GM20000 (cell line): ENCODE results near the gene COLEC12.

Source experiments
- DNase-seq: peaks from one replicate; pipeline ENCODE4 v3.0.0; 2012; ENCODE audit warnings: low spot score
- TF ChIP-seq, protein P1 (sequence below): IDR thresholded peaks from 2 replicates; pipeline ENCODE4 v1.5.1; 2012; ENCODE audit warnings: mild to moderate bottlenecking, control low read depth; ENCODE audit errors: extremely low read depth, missing control alignments

COLEC12 gene

DNA sequence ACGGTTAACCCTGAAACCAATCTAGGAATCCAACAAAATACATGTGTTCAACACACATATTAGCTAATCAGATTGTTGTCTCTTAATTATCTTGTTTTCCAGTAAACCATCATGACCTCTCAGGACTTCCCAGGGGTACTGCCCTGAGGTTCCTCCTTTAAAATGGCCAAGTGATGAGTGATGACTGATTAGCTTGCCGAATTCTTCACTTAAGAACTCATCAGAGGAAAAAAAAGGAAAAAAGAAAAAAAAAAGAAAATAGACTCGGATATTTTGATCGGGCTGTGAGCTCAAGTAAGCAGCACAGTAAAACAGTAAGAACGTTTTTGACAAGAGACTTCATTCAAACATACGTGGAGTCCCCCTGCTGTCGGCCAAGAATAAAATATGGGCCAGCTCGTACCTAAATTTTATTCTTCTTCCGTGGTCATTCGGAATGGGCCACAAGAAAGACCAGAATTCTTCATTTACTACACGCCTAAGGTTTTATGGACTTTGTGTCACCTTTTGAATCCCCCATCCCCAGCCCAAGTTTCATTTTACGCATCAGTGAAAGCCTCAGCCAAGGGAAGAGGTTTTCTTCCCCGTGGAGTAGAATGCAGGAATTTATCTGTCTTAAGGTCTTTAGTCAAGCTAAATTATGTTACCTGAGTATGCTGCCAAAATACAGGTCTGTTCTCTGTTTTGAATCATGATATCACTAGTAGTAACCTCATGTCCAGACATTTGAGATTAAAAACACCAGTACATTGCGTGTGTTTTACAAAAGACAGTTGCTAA, 40.5 kb downstream of the COLEC12 start:
- TF ChIP-seq, protein P1, sequence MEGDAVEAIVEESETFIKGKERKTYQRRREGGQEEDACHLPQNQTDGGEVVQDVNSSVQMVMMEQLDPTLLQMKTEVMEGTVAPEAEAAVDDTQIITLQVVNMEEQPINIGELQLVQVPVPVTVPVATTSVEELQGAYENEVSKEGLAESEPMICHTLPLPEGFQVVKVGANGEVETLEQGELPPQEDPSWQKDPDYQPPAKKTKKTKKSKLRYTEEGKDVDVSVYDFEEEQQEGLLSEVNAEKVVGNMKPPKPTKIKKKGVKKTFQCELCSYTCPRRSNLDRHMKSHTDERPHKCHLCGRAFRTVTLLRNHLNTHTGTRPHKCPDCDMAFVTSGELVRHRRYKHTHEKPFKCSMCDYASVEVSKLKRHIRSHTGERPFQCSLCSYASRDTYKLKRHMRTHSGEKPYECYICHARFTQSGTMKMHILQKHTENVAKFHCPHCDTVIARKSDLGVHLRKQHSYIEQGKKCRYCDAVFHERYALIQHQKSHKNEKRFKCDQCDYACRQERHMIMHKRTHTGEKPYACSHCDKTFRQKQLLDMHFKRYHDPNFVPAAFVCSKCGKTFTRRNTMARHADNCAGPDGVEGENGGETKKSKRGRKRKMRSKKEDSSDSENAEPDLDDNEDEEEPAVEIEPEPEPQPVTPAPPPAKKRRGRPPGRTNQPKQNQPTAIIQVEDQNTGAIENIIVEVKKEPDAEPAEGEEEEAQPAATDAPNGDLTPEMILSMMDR = no peak
- no peak for DNase-seq

DNA sequence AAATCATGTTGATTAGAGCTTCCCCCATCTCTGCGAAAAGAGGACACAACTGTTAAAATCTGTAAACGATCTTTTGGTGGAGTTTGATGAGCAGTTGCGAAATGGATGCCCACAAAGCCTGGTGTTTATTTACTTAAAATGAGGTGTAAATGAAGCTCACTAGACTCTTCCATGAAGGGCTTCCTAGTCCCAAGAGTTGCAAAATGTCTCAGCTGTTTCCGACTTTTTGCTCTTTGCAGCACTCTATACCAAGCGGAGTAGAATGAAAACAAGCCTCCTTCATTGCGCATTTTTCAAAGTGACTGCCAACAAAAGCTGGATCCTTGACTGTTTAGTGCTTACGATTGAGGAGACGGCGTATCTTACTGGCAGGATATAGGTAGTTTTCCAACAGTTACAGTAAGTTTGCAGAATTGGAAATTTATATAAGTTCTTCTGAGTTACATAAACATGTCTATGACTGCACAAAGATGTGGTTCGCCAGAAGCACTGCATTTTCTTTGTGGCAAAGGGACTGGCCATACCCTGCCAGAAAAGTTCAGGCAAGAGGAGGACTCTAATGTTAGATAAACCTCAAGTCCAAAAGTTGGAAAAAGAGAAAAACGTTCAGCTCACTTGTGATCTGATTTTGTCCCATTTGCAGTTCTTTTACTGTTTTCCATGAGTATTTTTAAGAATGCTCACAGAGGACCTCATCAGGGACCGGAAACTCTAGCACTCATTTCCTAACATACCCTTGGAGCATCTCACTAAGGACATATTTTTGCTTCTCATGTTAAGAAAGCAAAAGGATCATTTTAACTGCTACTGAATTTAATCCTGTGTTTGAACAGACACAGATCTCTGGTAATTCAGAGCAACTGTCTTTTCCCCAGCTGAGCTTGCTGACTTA, 42.7 kb downstream of the COLEC12 start:
- DNase-seq = no peak
- TF ChIP-seq, protein P1 = no peak

DNA sequence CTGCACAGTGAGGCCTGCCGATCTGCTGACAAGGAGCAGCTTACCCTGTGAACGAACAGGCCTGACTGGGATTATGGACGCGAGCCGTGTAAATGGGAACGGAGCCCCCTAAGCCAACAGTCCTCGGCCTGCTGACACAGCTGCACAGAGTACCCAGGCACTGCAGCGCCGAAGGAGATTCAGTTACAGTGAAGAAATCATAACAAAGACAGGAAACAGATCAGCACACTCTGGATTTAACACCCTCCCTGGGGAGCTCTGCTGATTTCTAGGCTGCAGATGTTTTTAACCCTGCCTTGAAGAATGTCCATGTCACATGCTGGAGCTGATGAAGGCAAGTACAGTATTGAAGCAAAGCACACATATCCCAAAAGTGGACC, 43.4 kb downstream of the COLEC12 start:
- TF ChIP-seq, protein P1 = no peak
- DNase-seq = no peak

DNA sequence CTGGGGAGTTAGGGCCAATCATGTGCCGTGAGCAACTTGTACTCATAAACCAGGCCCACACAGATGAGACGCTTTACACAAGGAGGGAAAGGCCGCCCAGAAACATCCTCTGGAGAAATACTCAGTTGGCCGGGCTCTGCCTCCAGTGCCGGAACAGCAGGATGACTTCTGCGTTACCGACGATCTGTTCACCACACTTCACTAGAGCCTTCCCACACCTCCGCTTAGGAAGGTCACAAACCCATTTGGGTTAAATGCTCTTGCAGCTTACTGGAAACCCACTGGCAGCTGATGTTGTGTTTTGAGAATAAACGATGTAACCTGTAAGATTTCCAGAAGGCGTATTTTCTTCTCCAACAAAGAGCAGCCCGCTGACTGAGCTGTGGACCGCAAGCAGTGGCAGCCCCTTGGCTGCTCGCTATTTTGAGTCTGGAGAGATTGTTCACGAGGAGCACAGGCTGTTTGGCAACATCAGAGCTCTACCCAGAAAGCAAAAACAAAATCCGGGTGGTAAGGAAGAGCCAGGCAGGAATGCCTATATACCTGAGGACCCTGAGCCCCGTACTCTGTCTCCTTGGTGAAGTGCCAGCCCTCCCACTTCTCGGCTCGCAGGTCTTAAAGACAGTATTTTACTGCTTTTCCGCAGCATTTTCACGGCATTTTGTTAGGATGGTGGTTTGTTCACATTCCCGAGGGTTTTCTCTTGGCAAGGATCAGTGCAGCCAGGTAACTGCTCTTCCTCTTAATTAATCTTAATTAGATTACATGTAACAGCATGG, 44.0 kb downstream of the COLEC12 start:
- TF ChIP-seq, protein P1 = no peak

DNA sequence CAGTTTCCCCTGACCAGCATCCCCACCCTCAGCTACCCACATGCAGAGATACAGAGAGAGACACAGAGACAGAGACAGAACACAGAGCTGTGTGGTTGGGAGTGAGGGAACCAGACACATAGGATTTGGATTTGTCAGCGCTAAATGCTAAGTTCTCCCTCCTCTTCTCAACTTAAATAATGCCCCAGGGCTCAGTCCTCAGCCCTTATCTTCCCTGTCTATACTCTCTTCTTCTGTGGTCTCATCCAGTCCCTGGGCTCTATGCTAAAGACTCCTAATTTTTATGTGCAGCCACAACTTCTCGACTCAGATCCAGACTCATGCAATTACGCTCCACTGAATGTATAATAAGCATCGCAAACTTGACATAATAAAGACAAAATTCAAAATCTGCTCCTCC, 47.1 kb downstream of the COLEC12 start:
- no peak for DNase-seq
- TF ChIP-seq, protein P1 = no peak

More for the DNA sequence above, 44.0 kb downstream of the COLEC12 start:
- DNase-seq = no peak

DNA sequence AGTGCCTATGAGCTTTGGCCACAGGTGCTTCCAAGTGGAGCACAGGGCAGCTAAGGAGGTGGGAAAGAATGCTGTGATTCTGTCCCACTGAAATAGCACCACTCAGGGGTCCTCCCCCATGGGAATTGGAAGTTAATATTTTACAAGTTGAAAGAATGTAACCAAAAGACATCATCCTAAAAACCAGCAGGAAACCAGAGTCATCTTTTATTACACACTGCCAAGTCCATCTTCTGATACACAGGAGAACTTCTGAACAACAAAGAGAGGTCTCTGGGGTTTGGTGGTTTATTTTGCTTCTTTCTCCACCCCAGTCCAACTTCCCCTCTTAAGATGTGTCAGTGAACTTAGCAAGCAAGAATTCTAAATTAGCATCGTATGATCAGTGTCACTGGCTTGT, 47.7 kb downstream of the COLEC12 start:
- no peak for DNase-seq

More for the DNA sequence above, 47.7 kb downstream of the COLEC12 start:
- TF ChIP-seq, protein P1 = no peak
